Activated naive CD8-positive, alpha-beta T cell treated with anti-CD3 and anti-CD28 coated beads, Interleukin-2, amount 10 ng/mL, durations not matched to agents 7 days and 5 days (primary cell): ENCODE measurements around the gene FBXO15. TPM values are rescaled to one million over a fixed set of nuclear protein-coding genes. Genes with fewer than 3 reads are reported as not detected.

Source experiments
- ATAC-seq: fragments of 150-1000 bp; cut with Tn5 transposase; one replicate; pipeline ENCODE4 v1.10.0; 2021; ENCODE audit warnings: low read depth, moderate library complexity
- POLR2A ChIA-PET: fragments of 350-600 bp; sonication (Branson Sonifier 250); formaldehyde crosslinking; loops from one replicate; lab custom pipeline; 2021; ENCODE audit warnings: antibody characterized with exemption; lab: Charles Lee
- DNase-seq: peaks from one replicate; pipeline ENCODE4 v3.0.0; 2021
- H3K27ac Mint-ChIP-seq: one replicate; pipeline ENCODE4 v1.8.0; 2022; ENCODE audit warnings: mild to moderate bottlenecking, mixed read lengths
- H3K27me3 Mint-ChIP-seq: one replicate; pipeline ENCODE4 v1.8.0; 2022; ENCODE audit warnings: mild to moderate bottlenecking, moderate library complexity, mixed read lengths
- H3K36me3 Mint-ChIP-seq: one replicate; pipeline ENCODE4 v1.8.0; 2021; ENCODE audit warnings: mild to moderate bottlenecking, mixed read lengths
- H3K4me1 Mint-ChIP-seq: one replicate; pipeline ENCODE4 v1.8.0; 2021; ENCODE audit warnings: mixed read lengths
- H3K4me3 Mint-ChIP-seq: one replicate; pipeline ENCODE4 v1.8.0; 2022; ENCODE audit warnings: mild to moderate bottlenecking, moderate library complexity, mixed read lengths
- H3K9me3 Mint-ChIP-seq: one replicate; pipeline ENCODE4 v1.8.0; 2021; ENCODE audit warnings: mixed read lengths
- total RNA-seq, 2 experiments: library from RNA; stranded (reverse); gene quantifications; one replicate each; pipeline ENCODE4 v1.2.3, GENCODE V29; 2021

Gene FBXO15
- total RNA-seq, 2 experiments from 2014 or later: 2.0 to 2.1 TPM

DNA sequence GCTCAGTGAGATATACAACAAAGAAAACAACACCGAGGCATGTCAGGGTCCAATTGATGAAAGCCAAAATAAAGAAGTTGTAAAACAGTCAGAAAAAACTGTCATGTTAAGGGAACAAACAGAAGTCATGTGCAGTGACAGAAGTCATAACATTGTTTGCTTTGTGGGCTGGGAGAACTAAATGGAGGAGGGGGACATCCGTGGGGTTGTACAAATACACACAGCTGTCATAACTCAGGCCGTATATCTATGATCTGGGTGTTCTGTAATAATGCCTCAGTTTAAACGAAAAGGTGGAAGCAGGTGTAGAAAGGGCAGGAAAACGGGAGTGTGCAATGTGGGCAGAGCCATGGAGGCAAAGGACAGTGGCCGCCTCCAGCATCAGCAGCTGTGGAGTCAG lies 28.0 kb upstream of the FBXO15 start:
- Mint-ChIP-seq H3K27ac (no peak overlapping the region), H3K4me1 (peaks cover 8% of the 10 kb centered on the region), H3K9me3 (no peaks in the 10 kb centered on the region), H3K27me3 (peaks cover 17% of the 10 kb centered on the region), H3K36me3 (no peaks in the 10 kb centered on the region), H3K4me3 (no peak overlapping the region)
- no peak for ATAC-seq
- DNase-seq: no peak
- POLR2A ChIA-PET: no interaction called here

DNA sequence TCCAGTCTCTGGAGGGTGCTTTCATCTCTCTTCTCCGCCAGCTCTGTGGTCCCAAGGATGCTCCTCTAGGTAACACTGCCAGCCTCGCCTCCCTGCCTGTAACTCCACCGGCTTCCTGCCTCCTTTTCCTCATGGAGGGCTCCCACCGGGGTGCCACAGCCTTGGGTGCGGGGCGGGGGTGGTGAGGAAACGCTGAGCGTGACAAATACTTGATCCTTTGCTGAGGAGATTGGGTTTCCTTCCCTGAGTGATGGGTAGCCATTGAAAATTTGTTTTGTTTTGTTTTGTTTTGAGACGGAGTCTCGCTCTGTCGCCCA lies 25.8 kb upstream of the FBXO15 start:
- DNase-seq: no peak
- Mint-ChIP-seq H3K4me1 (peaks cover 8% of the 10 kb centered on the region), H3K27ac (no peak overlapping the region), H3K4me3 (no peak overlapping the region), H3K36me3 (no peaks in the 10 kb centered on the region), H3K27me3 (peaks cover 23% of the 10 kb centered on the region), H3K9me3 (no peaks in the 10 kb centered on the region)
- POLR2A ChIA-PET: no interaction called here
- no peak for ATAC-seq

DNA sequence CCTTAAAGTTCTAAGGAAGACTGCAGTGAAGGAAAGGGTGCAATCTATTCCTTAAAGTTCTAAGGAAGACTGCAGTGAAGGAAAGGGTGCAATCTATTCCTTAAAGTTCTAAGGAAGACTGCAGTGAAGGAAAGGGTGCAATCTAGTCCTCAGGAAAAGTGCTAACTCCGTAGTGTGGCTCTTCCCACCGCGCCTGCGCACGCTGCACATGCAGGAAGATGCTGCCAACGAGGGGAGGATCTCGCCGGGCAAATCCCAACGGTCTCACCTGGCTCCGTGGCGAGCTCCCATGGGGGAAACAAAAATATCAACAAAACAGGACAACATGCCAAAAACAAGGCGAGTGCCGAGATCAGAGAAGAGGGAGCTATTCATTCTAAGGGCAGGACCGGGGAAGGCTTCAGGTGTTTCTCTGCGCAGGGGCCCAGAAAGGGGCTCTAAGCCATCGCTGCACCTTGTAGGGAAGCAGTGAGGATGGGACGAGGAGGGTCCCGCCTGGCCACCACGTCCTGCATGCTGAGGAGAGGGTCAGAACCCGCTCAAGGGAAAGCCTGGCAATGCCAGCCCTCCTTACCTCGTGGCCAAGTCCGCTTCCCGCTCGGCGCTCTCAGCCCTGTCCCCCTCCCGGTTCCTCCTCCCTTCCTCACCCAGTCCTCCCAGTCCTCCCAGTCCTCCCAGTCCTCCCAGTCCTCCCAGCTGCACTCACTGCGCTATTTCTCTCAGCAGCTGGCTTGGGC lies 25.2 kb upstream of the FBXO15 start:
- H3K27ac Mint-ChIP-seq: no peak overlapping the region
- ATAC-seq (no peak), DNase-seq (no peak)
- H3K4me1 Mint-ChIP-seq: peaks cover 8% of the 10 kb centered on the region
- POLR2A ChIA-PET: no interaction called here
- H3K4me3 Mint-ChIP-seq: no peak overlapping the region
- no peaks in the 10 kb centered on the region for H3K9me3 Mint-ChIP-seq
- H3K36me3 Mint-ChIP-seq: no peaks in the 10 kb centered on the region
- H3K27me3 Mint-ChIP-seq: peaks cover 23% of the 10 kb centered on the region

DNA sequence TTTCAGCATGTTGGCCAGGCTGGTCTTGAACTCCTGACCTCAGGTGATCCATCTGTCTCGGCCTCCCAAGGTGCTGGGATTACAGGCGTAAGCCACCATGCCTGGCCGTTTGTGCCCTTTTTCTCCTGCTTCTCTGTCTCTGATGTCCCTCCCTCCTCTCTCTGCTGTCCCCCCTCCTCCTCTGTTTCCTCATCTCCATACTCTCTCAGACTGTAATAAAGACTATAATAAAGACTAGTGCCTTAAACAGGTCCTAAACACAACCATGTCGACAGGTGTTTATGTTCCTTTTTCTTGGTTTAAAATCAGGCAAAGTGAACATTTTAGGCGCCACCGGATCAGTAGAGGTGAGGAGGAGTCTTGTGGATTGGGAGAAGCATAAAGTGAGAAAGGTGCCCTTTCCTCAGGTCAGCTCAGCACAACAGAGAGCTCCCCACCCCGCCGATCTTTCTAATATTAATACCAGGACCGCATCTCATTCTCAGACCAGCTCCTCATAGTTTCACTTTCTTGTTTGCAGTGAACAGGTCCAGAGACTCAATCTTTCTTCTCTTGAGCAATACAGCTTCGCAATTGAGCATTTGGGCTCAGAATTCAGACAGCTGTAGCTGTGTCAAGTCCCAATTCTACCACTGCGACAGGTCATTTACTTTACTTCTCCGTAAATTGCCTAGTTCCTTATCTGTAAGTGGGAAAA lies 24.4 kb upstream of the FBXO15 start:
- H3K9me3 Mint-ChIP-seq: no peaks in the 10 kb centered on the region
- peak overlapping the region; percentile 35 for H3K4me3 Mint-ChIP-seq
- peaks cover 8% of the 10 kb centered on the region for H3K4me1 Mint-ChIP-seq
- peaks cover 23% of the 10 kb centered on the region for H3K27me3 Mint-ChIP-seq
- no peak overlapping the region for H3K27ac Mint-ChIP-seq
- peak; percentile 22 for ATAC-seq
- no peak for DNase-seq
- no peaks in the 10 kb centered on the region for H3K36me3 Mint-ChIP-seq
- POLR2A ChIA-PET: no interaction called here

DNA sequence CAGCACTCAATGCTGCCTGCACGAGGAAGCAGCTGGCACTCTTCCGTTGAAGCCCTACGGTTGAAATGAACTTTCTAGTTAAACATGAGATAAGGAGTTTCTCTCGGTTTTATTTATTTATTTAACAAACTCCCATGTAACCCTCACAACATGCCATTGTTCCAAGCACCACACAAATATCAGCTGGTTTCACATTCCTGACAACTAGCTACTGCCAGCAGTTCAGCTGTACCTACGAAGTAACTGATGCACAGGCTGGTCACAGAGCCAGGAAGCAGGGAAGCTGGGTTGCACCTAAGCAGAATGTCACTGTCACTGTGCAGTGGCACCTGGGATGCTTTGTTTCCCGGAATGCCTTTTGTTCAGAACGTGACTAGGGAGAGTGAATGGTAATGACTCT lies 18.8 kb upstream of the FBXO15 start:
- H3K27ac Mint-ChIP-seq: no peak overlapping the region
- no peak for ATAC-seq
- peaks cover 9% of the 10 kb centered on the region for H3K27me3 Mint-ChIP-seq
- peaks cover 10% of the 10 kb centered on the region for H3K36me3 Mint-ChIP-seq
- no peaks in the 10 kb centered on the region for H3K4me1 Mint-ChIP-seq
- POLR2A ChIA-PET: no interaction called here
- no peak for DNase-seq
- H3K4me3 Mint-ChIP-seq: no peak overlapping the region
- no peaks in the 10 kb centered on the region for H3K9me3 Mint-ChIP-seq

DNA sequence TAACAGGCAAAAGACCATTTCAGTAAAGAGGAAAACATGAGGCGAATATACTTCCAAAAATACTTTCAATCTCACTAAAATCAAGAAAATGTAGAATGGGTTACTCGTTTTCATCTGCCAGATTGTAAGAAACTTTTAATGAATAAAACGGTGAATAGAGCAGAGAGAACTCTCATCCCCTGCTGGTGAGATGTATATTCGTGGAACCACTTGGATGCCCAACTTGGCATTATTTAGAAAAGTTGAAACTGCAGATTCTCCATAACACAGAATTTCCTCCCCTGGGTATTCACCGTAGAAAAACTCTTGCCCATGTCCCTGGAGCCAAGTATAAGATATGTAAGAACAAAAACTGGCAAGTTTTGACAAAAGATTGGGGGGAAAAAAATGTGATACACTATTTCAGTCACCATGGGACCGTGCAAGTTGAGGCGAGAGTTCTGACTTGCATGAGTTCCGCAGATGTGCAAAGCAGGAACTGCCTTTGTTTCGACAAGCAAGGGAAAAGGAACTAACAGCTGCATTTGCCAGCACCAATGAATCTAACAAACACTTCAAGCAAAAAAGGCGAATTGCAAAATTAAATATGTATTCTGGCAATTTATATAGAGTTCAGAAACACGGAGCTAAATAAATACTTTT lies 15.5 kb upstream of the FBXO15 start:
- POLR2A ChIA-PET: no interaction called here
- no peaks in the 10 kb centered on the region for H3K27me3 Mint-ChIP-seq
- H3K4me1 Mint-ChIP-seq: peaks cover under 1% of the 10 kb centered on the region
- peaks cover 23% of the 10 kb centered on the region for H3K36me3 Mint-ChIP-seq
- no peak overlapping the region for H3K4me3 Mint-ChIP-seq
- ATAC-seq (no peak), DNase-seq (no peak)
- H3K9me3 Mint-ChIP-seq: no peaks in the 10 kb centered on the region
- H3K27ac Mint-ChIP-seq: no peak overlapping the region

DNA sequence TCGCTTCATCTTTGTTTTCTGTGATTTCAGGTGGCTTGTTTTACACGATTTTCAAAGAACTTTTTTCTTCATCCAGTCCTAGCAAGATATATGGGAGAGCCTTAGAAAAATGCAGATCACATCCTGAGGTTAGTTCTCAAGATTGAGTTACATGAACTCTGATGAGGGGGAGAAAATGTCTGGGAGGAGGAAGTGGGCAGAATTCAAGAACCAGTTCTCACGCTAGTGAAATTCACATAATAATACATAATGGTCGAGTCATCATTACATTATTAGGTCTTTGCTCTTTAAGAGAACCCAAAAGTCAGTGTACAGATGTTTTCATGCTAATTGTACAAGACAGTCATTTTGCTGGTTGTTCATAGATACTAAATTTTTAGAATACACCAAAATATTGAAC lies 7.6 kb upstream of the FBXO15 start:
- H3K4me1 Mint-ChIP-seq: peaks cover 32% of the 10 kb centered on the region
- H3K4me3 Mint-ChIP-seq: no peak overlapping the region
- ATAC-seq (no peak), DNase-seq (no peak)
- H3K27me3 Mint-ChIP-seq: no peaks in the 10 kb centered on the region
- peaks cover 18% of the 10 kb centered on the region for H3K36me3 Mint-ChIP-seq
- POLR2A ChIA-PET: no interaction called here
- no peaks in the 10 kb centered on the region for H3K9me3 Mint-ChIP-seq
- H3K27ac Mint-ChIP-seq: peak overlapping the region; percentile 7

DNA sequence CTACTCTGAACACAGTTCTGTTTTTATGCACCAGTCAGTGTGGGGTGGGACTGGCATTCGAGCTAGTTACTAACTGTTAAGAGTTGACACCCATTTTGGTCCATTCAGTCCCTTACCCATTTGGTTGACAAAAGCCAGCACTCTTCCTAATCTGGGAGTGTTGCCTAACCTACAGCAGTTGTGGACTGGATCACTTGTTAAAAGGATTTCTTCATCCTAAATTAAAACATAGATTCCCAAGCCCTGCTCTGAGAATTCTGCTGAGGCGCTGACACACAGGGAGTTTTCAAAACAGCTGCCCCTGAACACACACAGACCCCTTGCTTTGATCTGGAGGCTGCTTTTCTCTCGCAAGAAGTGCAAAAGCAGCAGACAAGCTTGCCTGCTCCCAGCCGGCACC lies 7.1 kb upstream of the FBXO15 start:
- no peak for ATAC-seq
- Mint-ChIP-seq H3K4me1 (peaks cover 36% of the 10 kb centered on the region), H3K36me3 (peaks cover 18% of the 10 kb centered on the region), H3K4me3 (no peak overlapping the region), H3K9me3 (no peaks in the 10 kb centered on the region), H3K27ac (no peak overlapping the region), H3K27me3 (no peaks in the 10 kb centered on the region)
- no peak for DNase-seq
- POLR2A ChIA-PET: no interaction called here

DNA sequence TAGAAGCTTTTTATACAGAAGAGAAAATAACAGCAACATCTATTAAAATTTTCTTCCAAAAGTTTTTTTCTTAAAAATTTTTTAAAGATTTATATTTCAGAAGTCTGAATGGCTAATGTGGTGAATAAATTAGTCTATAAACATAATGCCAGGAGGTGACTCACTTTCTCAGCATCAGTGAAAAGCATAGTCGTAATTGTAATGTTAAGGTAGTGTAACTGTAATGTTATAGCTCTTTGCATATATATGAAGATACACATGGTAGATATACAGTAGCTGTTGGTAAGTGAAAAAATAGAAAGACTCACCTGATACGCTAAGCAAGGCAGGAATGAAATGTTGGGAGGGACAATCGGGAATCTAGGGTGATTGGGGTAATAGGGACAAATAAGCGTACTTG lies 6.2 kb upstream of the FBXO15 start:
- H3K4me3 Mint-ChIP-seq: no peak overlapping the region
- ATAC-seq (no peak), DNase-seq (no peak)
- peaks cover 15% of the 10 kb centered on the region for H3K36me3 Mint-ChIP-seq
- H3K27me3 Mint-ChIP-seq: no peaks in the 10 kb centered on the region
- H3K9me3 Mint-ChIP-seq: no peaks in the 10 kb centered on the region
- H3K27ac Mint-ChIP-seq: no peak overlapping the region
- peaks cover 43% of the 10 kb centered on the region for H3K4me1 Mint-ChIP-seq
- POLR2A ChIA-PET: no interaction called here

DNA sequence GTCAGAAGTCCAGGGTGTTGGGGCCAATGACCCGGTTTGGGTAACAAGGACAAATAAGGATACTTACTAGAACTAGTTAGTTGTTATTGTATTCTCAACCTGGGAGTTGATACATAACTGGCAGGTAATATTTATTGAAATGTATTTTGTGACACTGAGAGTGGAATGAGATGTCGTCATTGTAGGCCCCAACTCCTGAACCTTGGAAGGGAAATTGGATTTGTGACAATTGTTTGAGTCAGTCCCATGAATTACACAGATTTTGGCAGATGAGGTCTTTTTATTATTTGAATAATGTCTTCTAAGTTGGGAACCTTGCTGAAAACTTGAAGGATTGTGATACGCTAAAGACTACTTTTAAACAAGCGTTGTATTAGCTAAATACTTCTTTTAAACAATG lies 5.7 kb upstream of the FBXO15 start:
- peaks cover 43% of the 10 kb centered on the region for H3K4me1 Mint-ChIP-seq
- ATAC-seq (no peak), DNase-seq (no peak)
- H3K27ac Mint-ChIP-seq: no peak overlapping the region
- H3K36me3 Mint-ChIP-seq: peaks cover 13% of the 10 kb centered on the region
- POLR2A ChIA-PET: no interaction called here
- no peak overlapping the region for H3K4me3 Mint-ChIP-seq
- no peaks in the 10 kb centered on the region for H3K9me3 Mint-ChIP-seq
- no peaks in the 10 kb centered on the region for H3K27me3 Mint-ChIP-seq

DNA sequence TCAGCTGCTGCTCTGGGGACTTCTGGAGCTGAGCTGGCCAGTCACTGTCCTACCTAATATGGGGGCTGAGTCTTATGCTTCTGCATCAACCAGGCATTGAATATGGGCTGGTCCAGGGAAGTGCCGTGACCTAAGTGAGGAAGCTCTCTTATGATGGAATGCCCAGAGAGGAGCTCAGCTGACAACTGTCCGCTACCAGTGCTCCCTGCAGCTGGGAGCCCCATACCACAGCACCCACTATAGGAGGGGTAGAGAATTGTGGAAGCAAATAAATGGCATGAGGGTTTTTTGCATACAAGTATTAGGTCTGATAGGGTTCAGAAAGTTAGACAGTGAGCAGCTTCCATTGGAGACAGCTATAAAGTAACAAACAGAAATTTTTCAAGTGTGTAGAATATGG lies 5.2 kb upstream of the FBXO15 start:
- peaks cover 10% of the 10 kb centered on the region for H3K36me3 Mint-ChIP-seq
- peaks cover 43% of the 10 kb centered on the region for H3K4me1 Mint-ChIP-seq
- no peaks in the 10 kb centered on the region for H3K27me3 Mint-ChIP-seq
- no peak overlapping the region for H3K4me3 Mint-ChIP-seq
- DNase-seq: no peak
- POLR2A ChIA-PET: no interaction called here
- no peak overlapping the region for H3K27ac Mint-ChIP-seq
- no peak for ATAC-seq
- no peaks in the 10 kb centered on the region for H3K9me3 Mint-ChIP-seq

DNA sequence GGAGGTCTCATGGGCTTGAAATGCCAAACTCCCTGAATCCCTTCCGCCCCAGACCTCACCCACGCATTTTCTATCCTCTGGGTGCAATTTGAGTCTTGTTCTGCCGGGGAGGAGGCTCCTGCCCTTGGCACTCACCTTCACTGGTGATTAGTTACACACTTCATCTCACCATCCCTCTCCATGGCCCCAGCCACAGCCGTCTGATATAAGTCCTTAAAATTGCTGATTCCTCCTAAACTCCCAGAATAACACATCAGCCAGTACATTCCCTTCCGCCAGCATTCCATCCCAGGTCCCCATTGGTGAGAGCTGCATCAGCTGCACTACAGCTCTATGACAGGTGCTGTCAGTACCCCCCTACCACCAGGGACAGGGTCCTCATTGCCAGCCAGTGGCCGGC lies 4.6 kb upstream of the FBXO15 start:
- no peak overlapping the region for H3K4me3 Mint-ChIP-seq
- H3K27me3 Mint-ChIP-seq: no peaks in the 10 kb centered on the region
- H3K36me3 Mint-ChIP-seq: peaks cover 12% of the 10 kb centered on the region
- H3K9me3 Mint-ChIP-seq: no peaks in the 10 kb centered on the region
- peaks cover 45% of the 10 kb centered on the region for H3K4me1 Mint-ChIP-seq
- POLR2A ChIA-PET: interaction anchor here (0.9 kb wide), 1 partner anchor 9 kb away, joined by 3 read pairs; no protein-coding TSS in a partner anchor
- ATAC-seq (no peak), DNase-seq (no peak)
- H3K27ac Mint-ChIP-seq: no peak overlapping the region

DNA sequence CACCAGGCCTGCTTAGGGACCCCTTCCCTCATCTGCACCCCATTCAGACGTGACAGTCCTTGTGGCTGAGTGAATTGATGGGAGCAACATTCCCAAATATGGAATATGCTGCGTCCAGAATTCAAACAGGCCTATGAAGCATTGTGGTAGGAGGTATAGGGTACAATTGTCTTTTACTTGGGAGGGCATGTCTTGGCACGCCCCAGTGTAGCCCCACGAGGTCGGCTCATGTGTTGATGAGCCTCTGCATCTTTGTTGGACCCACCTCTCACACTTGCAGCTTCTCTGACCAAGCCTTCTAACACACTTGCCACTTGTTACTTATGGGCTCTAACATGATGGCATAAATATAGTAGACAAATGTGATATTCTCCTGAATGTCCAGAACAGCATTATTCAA lies 2.2 kb upstream of the FBXO15 start:
- no peaks in the 10 kb centered on the region for H3K27me3 Mint-ChIP-seq

More for the DNA sequence above, 2.2 kb upstream of the FBXO15 start:
- DNase-seq (no peak), ATAC-seq (no peak)
- Mint-ChIP-seq H3K36me3 (peaks cover 8% of the 10 kb centered on the region), H3K4me3 (peak overlapping the region; percentile 100), H3K4me1 (peaks cover 48% of the 10 kb centered on the region), H3K9me3 (no peaks in the 10 kb centered on the region), H3K27ac (peak overlapping the region; percentile 53)
- POLR2A ChIA-PET: no interaction called here
